ENCODE measurements around the gene PHACTR2. TPM values are rescaled to one million over a fixed set of nuclear protein-coding genes. Genes with fewer than 3 reads are reported as not detected.

Gene PHACTR2
- total RNA-seq, 2 donors from 2014 or later, result 68.5 to 87.7 TPM

- Histone ChIP-seq H3K27me3 (replicated peaks; ENCODE audit: insufficient read depth) (no peaks in the 10 kb centered on the region), H3K36me3 (no peaks in the 10 kb centered on the region), H3K4me3 (no peak overlapping the region), H3K27ac (peak overlapping the region in 1 of 2 donors; percentile 84), H3K9me3 (no peaks in the 10 kb centered on the region), H3K4me1 (ENCODE audit: control insufficient read depth in 1 of 2, low read depth in 2 of 2) (peaks cover 32 to 39% of the 10 kb centered on the region in 2 donors)
- TF ChIP-seq CTCF (IDR thresholded peaks at IDR 0.05), result no peak
- DNase-seq (ENCODE audit: low spot score), result no peak
- ATAC-seq (ENCODE audit: insufficient number of reproducible peaks, low FRiP score, low read depth), result no peak
Observed at GRCh38 chr6:143673669-143674068, 4.1 kb upstream of the PHACTR2 start.

- Histone ChIP-seq H3K4me3 (no peak overlapping the region), H3K27me3 (replicated peaks; ENCODE audit: insufficient read depth) (no peaks in the 10 kb centered on the region), H3K27ac (peak overlapping the region; percentile 49 to 84), H3K36me3 (no peaks in the 10 kb centered on the region), H3K9me3 (no peaks in the 10 kb centered on the region), H3K4me1 (ENCODE audit: control insufficient read depth in 1 of 2, low read depth in 2 of 2) (peaks cover 32 to 39% of the 10 kb centered on the region in 2 donors)
- ATAC-seq (ENCODE audit: insufficient number of reproducible peaks, low FRiP score, low read depth), result no peak
- no peak for DNase-seq (ENCODE audit: low spot score)
- TF ChIP-seq CTCF (IDR thresholded peaks at IDR 0.05), result no peak
Observed at GRCh38 chr6:143674483-143675381, 3.0 kb upstream of the PHACTR2 start.

- no peak for TF ChIP-seq CTCF (IDR thresholded peaks at IDR 0.05)
- no peaks in the 10 kb centered on the region for H3K9me3 ChIP-seq
- no peak for DNase-seq (ENCODE audit: low spot score)
- peak overlapping the region; percentile 21 for H3K4me3 ChIP-seq
- H3K27ac ChIP-seq, result peak overlapping the region; percentile 49 to 84
- H3K27me3 ChIP-seq (replicated peaks; ENCODE audit: insufficient read depth), result no peaks in the 10 kb centered on the region
- no peaks in the 10 kb centered on the region for H3K36me3 ChIP-seq
- H3K4me1 ChIP-seq (ENCODE audit: control insufficient read depth in 1 of 2, low read depth in 2 of 2), result peaks cover 32 to 40% of the 10 kb centered on the region in 2 donors
- no peak for ATAC-seq (ENCODE audit: insufficient number of reproducible peaks, low FRiP score, low read depth)
Observed at GRCh38 chr6:143675382-143675900, 2.3 kb upstream of the PHACTR2 start.

- H3K27ac ChIP-seq, result peak overlapping the region; percentile 49 to 84
- H3K36me3 ChIP-seq, result no peaks in the 10 kb centered on the region
- H3K9me3 ChIP-seq, result no peaks in the 10 kb centered on the region
- ATAC-seq (ENCODE audit: insufficient number of reproducible peaks, low FRiP score, low read depth) (no peak), DNase-seq (ENCODE audit: low spot score) (no peak)
- TF ChIP-seq CTCF (IDR thresholded peaks at IDR 0.05), result no peak
- peak overlapping the region; percentile 21 for H3K4me3 ChIP-seq
- peaks cover 32 to 45% of the 10 kb centered on the region in 2 donors for H3K4me1 ChIP-seq (ENCODE audit: control insufficient read depth in 1 of 2, low read depth in 2 of 2)
- H3K27me3 ChIP-seq (replicated peaks; ENCODE audit: insufficient read depth), result no peaks in the 10 kb centered on the region
Observed at GRCh38 chr6:143675946-143676345, 1.8 kb upstream of the PHACTR2 start.

GRCh38 chr6:143676437-143677045 lies 1.2 kb upstream of the PHACTR2 start:
- peak overlapping the region; percentile 21 for H3K4me3 ChIP-seq
- no peaks in the 10 kb centered on the region for H3K36me3 ChIP-seq
- DNase-seq (ENCODE audit: low spot score) (no peak), ATAC-seq (ENCODE audit: insufficient number of reproducible peaks, low FRiP score, low read depth) (no peak)
- H3K27me3 ChIP-seq (replicated peaks; ENCODE audit: insufficient read depth), result no peaks in the 10 kb centered on the region
- H3K9me3 ChIP-seq, result no peaks in the 10 kb centered on the region
- no peak for TF ChIP-seq CTCF (IDR thresholded peaks at IDR 0.05)
- peaks cover 32 to 51% of the 10 kb centered on the region in 2 donors for H3K4me1 ChIP-seq (ENCODE audit: control insufficient read depth in 1 of 2, low read depth in 2 of 2)
- H3K27ac ChIP-seq, result peak overlapping the region; percentile 67 to 84

Measured in thoracic aorta (tissue), 2 donors.